ENCODE data around the gene DLG2.

The DLG2 gene

GRCh38 chr11:83540728-83541127 lies 2086.4 kb downstream of the DLG2 start:
- H3K27me3 ChIP-seq (replicated peaks; ENCODE audit: insufficient read depth, low read length) = no peaks in the 10 kb centered on the region
- no peaks in the 10 kb centered on the region for H4K20me1 ChIP-seq (ENCODE audit: insufficient read depth, low read length)
- H3K4me1 ChIP-seq (ENCODE audit: low read length) = no peaks in the 10 kb centered on the region
- H3K4me3 ChIP-seq (ENCODE audit: low read length) = no peak overlapping the region
- H3K9me3 ChIP-seq (replicated peaks; ENCODE audit: insufficient read depth, low read length) = no peaks in the 10 kb centered on the region
- no peaks in the 10 kb centered on the region for H3K36me3 ChIP-seq (replicated peaks; ENCODE audit: insufficient read depth, low read length)
- H3F3A ChIP-seq (ENCODE audit: insufficient read depth, low read length) = no peaks in the 10 kb centered on the region
- TF ChIP-seq CTCF (IDR thresholded peaks at IDR 0.05; ENCODE audit: low read length) (no peak), EZH2 (optimal IDR thresholded peaks at IDR 0.05; ENCODE audit: low read depth, low read length) (no peak), EZH2phosphoT487 (IDR thresholded peaks at IDR 0.05; ENCODE audit: low read length) (no peak)
- DNase-seq = no peak
- no peak overlapping the region for H3K9ac ChIP-seq (ENCODE audit: low read length)
- H3K9me2 ChIP-seq (replicated peaks; ENCODE audit: insufficient read depth, low read length) = no peaks in the 10 kb centered on the region
- H3K79me2 ChIP-seq (ENCODE audit: low read length) = no peaks in the 10 kb centered on the region
- no peak overlapping the region for H3K4me2 ChIP-seq (ENCODE audit: low read depth, low read length)
- no peak overlapping the region for H2AFZ ChIP-seq (ENCODE audit: low read length)
- no peak overlapping the region for H3K27ac ChIP-seq (ENCODE audit: low read length)

- no peak overlapping the region for H3K9ac ChIP-seq (ENCODE audit: low read length)
- H2AFZ ChIP-seq (ENCODE audit: low read length) = no peak overlapping the region
- H4K20me1 ChIP-seq (ENCODE audit: insufficient read depth, low read length) = no peaks in the 10 kb centered on the region
- no peaks in the 10 kb centered on the region for H3K4me1 ChIP-seq (ENCODE audit: low read length)
- H3K79me2 ChIP-seq (ENCODE audit: low read length) = no peaks in the 10 kb centered on the region
- no peak overlapping the region for H3K4me3 ChIP-seq (ENCODE audit: low read length)
- TF ChIP-seq EZH2phosphoT487 (IDR thresholded peaks at IDR 0.05; ENCODE audit: low read length) (no peak), EZH2 (optimal IDR thresholded peaks at IDR 0.05; ENCODE audit: low read depth, low read length) (no peak), CTCF (IDR thresholded peaks at IDR 0.05; ENCODE audit: low read length) (no peak)
- no peaks in the 10 kb centered on the region for H3K9me2 ChIP-seq (replicated peaks; ENCODE audit: insufficient read depth, low read length)
- H3K4me2 ChIP-seq (ENCODE audit: low read depth, low read length) = no peak overlapping the region
- H3F3A ChIP-seq (ENCODE audit: insufficient read depth, low read length) = no peaks in the 10 kb centered on the region
- H3K27me3 ChIP-seq (replicated peaks; ENCODE audit: insufficient read depth, low read length) = no peaks in the 10 kb centered on the region
- DNase-seq = no peak
- no peak overlapping the region for H3K27ac ChIP-seq (ENCODE audit: low read length)
- H3K9me3 ChIP-seq (replicated peaks; ENCODE audit: insufficient read depth, low read length) = no peaks in the 10 kb centered on the region
- no peaks in the 10 kb centered on the region for H3K36me3 ChIP-seq (replicated peaks; ENCODE audit: insufficient read depth, low read length)
Measured at GRCh38 chr11:83540112-83540675, 2086.9 kb downstream of the DLG2 start.

- Histone ChIP-seq H3K4me3 (ENCODE audit: low read length) (no peak overlapping the region), H2AFZ (ENCODE audit: low read length) (no peak overlapping the region), H3K27ac (ENCODE audit: low read length) (no peak overlapping the region), H3K9me3 (replicated peaks; ENCODE audit: insufficient read depth, low read length) (no peaks in the 10 kb centered on the region), H3F3A (ENCODE audit: insufficient read depth, low read length) (no peaks in the 10 kb centered on the region), H3K9me2 (replicated peaks; ENCODE audit: insufficient read depth, low read length) (no peaks in the 10 kb centered on the region), H3K4me1 (ENCODE audit: low read length) (no peaks in the 10 kb centered on the region), H3K27me3 (replicated peaks; ENCODE audit: insufficient read depth, low read length) (no peaks in the 10 kb centered on the region), H3K36me3 (replicated peaks; ENCODE audit: insufficient read depth, low read length) (no peaks in the 10 kb centered on the region), H3K4me2 (ENCODE audit: low read depth, low read length) (no peak overlapping the region), H3K79me2 (ENCODE audit: low read length) (no peaks in the 10 kb centered on the region), H3K9ac (ENCODE audit: low read length) (no peak overlapping the region), H4K20me1 (ENCODE audit: insufficient read depth, low read length) (no peaks in the 10 kb centered on the region)
- TF ChIP-seq EZH2phosphoT487 (IDR thresholded peaks at IDR 0.05; ENCODE audit: low read length) = no peak
- no peak for TF ChIP-seq CTCF (IDR thresholded peaks at IDR 0.05; ENCODE audit: low read length)
- TF ChIP-seq EZH2 (optimal IDR thresholded peaks at IDR 0.05; ENCODE audit: low read depth, low read length) = no peak
- no peak for DNase-seq
Measured at GRCh38 chr11:83538286-83538685, 2088.9 kb downstream of the DLG2 start.

All from MM.1S (cell line).